Hematopoietic multipotent progenitor cell treated with erythropoietin and hydrocortisone succinate and interleukin-3 and kit ligand, for 17 days (in vitro differentiated cells): ENCODE data around the gene RPL36.

Experiments
- DNase-seq: peaks from one replicate; pipeline ENCODE4 v3.0.0-alpha.2; 2015; ENCODE audit warnings: low spot score

Gene RPL36

DNA sequence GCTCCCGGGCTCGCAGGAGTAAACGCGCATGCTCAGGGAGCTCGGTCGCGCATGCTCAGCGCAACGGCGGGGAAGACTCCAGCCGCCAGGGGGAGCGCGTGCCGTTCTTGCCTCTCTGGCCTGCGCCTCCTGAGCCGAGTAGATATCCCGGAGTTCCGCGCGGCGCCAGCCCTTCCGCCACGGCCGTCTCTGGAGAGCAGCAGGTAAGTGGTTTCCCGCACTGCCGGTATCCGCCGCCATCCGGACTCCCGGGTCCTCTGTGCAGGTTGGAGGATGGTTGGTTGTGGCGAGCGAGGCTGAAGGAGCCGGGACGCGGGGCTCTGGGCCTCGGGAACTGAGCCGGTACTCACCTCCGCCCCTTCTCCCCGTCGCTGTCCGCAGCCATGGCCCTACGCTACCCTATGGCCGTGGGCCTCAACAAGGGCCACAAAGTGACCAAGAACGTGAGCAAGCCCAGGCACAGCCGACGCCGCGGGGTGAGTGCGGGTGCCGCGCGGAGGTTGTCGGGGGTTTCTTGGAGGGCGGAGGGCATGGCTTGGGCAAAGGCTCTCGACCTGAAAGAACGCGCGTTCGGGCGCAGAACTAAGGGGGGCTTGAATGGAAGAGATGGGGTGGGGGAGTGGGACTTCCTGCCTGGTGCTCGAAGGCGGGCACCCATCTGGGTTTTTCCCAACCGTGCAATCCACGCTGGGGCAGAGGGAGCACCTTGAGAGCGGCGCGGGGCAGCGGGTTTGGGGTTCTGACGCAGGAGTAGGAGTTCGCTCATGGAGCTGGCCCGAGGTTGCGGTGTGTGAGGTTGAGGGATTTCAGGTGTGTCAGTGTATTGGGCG lies at the start of gene RPL36:
RPL36 (plus strand) TSS at position 171 of the 830 bp plus-strand sequence; CDS start at position 384, 213 bp downstream.
- peak; percentile 99 for DNase-seq

DNA sequence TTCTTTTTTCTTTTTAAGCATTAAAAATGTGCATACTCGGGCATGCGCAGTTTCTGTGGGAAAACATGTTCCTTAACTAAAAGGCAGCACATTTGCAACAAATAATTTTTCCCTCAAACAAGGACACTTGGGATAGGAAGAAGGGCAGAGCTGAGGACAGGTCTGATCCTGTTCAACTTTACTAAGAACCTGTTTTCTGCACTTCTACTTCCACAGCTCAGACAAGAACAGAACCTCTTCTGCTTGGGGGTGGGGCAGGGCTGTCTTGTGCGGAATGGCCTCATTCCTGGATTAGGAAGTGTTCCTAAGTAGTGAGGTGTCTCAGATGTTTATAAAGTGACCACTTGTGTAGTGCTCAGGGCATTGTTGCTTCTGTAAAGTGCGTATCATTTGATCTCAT lies 48.9 kb upstream of the RPL36 start:
- no peak for DNase-seq

DNA sequence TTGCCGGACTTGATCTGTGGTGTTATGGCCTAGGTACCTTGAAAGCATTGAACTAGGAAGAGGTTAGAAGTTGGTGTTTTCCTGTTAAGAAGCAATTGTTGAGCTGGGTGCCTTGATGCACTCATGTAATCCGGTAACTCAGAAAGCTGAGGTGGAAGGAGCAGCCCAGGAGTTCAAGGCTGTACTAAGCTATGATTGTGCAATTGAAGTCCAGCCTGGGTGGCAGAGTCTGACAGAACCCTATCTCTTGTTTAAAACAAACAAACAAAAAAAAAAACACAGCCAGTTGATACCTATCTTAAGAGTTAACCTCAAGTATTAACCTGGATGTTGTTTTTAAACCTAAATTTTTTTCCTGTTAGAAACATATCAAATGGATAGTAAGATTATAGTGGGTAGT lies 47.9 kb upstream of the RPL36 start:
- no peak for DNase-seq

DNA sequence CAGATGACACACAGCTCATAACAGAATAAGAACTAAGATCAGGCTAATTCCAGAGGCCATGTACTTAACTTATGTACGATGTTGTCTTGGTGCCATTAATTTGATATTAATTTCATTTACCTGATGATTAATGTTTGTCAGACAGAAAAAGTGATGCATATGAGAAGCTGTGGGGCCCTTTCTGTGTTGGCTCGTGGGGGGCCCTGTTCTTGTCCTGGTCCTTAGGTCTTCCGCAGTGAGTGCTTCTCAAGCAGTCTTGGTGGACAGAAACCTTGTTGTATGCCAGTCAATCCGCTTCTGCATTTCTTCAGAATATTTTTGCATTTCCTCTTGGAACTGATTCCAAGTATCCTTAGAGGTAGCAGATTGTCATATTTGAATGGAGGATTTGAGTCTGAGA lies 47.0 kb upstream of the RPL36 start:
- DNase-seq = no peak

DNA sequence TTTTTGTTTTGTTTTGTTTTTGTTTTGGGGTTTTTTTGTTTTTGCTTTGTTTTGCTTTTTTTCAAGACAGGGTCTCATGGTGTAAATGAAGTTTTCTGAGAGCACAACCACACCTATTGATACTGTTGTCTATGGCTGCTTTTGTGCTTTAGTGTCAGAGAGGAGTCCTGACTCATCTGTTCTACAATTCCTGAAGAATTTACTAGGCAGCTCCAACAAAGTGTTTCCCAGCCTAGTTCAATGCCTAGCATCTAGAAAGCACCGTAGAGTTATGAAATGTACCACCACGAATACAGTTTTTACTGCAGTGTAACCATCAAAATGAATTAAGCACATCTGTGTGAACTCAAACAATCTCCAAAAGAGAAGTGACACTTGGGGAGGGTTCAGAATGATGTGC lies 46.1 kb upstream of the RPL36 start:
- no peak for DNase-seq

DNA sequence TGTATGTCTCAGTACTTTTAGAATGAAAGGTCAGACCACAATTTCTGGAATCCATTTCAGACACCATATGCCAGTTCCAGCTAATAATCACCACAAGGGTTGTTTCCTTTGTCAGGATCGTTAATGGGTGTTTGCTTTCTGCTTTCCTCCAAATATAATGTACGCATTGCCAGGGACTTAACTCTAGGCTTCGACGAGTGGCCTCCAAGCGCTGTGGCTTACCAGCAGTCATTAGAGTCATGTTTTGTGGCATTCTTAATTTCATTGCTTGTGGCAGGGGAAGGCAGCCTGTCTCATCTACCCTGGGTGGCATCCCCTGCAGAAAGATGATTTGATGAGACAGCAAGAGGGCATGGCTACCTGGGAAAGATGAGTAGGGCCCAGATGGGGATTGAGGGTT lies 44.7 kb upstream of the RPL36 start:
- DNase-seq = no peak

DNA sequence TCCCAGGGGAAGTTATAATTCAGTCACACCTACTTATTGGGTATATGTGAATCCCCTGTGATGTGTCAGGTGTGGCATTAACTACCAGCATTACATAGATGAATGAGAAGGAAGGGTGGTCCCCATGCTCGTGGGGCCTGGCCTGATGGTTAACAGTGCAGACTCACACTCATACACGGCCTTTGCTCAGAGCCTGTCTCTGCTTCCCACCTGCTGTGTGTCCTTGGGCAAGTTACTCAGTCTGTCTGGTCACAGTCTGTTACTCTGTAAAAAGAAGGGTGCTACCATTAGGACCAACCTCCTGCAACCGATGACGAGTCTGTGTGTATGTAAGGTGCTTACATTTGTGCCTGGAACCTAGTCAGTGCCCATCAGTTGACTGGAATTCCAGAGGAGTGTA lies 43.4 kb upstream of the RPL36 start:
- DNase-seq = no peak

DNA sequence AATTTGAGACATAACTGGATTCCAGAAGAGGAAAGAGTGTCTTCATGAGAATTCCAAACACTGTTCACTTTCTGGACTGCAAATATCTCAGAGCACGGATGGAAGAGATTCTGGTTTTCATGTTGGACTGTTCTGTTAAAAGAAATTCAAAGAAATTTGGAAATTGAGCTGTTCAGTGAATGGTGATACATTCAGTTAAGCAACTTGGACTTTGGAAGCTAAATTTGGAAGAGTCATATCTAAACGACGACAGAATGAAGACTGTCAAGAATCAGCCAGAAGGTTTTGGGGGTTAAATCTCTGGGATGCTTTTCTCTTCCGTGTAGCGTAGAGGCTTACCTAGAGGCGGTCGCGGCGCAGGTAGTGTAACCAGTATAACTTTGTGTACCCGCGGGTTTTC lies 41.6 kb upstream of the RPL36 start:
- no peak for DNase-seq

DNA sequence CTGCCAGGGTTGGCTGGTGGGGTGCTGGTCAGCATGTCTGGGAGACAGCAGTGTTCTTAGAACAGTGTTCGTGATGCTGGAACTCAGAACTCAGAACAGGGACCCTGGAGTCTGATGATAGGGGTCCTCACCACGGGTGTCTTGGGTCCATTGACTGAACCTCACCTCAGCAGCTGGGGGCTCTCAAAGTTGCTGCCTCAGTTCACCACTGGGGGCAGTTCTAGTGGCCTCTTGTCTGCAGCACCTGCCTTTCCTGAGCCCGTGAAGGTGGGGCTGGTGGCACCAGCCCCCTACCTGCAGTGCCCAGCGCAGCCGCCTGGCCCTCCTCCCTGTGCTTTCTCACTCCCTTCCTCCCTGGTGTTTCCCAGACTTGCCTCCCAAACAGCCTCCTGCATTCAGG lies 38.7 kb upstream of the RPL36 start:
- no peak for DNase-seq

DNA sequence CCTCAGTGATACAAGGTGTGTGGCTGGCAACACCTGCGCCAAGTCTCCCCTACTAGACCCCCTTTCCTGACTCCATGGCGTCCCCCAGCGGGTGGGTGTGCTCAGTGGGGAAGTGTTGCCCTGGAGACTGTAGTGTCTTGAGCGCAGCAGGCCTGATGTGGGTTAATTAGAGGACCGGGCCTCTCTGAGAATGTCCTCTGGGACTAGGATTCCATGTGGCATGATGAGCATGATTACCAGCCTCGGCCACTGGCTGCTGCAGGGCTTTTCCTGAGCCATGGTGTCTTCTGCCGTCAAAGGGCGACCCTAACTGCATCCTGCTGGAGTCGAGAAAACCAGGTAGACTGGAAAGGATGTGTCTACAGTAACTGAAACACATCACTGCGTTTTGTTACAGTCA lies 37.8 kb upstream of the RPL36 start:
- DNase-seq = no peak

DNA sequence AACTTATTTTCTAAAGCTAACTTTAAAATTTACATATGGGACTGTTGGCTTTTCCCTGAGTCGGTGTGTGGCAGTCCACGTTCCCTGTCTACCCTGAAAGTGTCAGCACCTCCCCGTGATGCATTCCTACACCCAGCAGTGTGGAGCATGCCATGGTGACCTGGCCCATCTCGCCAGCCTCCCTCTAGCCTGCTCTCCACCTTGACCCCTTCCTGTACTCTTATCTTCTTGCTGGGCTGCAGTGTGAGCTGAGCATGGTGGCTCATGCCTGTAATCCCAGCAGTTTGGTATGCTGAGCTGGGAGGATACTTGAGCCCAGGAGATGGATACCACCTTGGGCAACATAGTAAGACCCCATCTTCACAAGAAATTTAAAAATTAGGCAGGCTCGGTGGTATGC lies 35.2 kb upstream of the RPL36 start:
- no peak for DNase-seq

DNA sequence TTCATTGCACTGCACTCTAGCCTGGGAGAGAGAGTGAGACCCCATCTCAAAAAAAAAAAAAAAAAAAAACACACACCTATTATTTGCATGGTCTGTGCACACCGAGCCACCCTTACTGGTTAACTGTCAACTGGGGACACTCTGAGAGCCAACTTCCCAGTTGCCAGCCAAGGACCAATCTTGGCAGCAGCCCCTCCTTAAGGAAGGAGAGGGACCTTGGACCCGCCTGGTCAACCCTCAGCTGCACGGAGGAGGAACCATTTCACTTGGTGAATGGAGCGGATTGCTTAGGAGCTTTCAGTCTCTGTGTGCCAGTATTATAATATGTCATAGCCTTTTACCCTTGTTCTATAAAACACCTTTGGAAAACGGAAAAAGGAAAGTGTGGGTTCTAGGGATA lies 34.7 kb upstream of the RPL36 start:
- DNase-seq = no peak

DNA sequence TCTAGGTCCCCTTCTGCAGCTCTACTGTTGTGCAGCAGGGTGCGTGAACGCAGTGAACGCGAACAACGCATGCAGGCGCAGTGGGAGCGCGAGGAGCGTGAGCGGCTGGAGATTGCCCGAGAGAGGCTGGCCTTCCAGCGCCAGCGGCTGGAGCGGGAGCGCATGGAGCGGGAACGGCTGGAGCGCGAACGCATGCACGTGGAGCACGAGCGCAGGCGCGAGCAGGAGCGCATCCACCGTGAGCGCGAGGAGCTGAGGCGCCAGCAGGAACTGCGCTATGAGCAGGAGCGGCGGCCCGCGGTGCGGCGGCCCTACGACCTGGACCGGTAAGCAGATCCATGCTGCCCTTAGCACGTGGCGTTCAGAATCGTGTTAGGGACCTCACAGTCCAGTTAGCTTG lies 28.6 kb upstream of the RPL36 start:
- no peak for DNase-seq

DNA sequence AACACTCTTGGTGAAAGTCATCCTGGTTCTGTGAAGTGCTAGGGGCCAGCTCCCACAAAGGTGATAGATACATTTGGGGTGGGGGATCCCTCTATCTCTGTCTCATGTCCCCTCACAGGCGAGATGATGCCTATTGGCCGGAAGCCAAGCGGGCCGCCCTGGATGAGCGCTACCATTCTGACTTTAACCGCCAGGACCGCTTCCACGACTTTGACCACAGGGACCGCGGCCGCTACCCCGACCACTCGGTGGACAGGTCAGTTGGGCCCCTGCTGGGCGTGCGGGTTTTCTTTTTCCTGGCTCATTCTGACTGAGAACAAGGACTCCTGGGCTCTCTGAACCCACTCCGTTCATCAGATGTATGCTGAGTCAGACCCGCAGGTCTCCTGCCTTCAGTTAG lies 26.2 kb upstream of the RPL36 start:
- no peak for DNase-seq

DNA sequence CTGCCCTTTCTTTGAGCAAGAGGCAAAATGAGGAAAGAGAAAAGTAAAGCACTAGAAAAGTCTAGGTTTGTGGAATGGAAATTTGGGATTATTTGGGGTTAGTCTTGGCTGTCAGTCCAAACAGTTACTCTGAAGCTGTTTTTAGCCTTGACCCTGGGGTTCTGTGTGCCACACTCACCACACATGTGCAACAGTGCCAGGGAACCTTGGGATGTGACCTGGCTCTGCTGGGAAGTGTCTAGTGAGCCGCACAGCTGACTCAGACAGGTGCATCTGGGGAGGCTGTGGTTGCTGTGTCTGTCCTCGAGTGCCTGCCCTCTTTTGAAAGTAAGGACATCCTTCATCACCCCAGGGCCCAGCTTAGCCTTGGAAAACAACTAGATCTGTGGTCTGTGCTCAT lies 25.6 kb upstream of the RPL36 start:
- DNase-seq = no peak

DNA sequence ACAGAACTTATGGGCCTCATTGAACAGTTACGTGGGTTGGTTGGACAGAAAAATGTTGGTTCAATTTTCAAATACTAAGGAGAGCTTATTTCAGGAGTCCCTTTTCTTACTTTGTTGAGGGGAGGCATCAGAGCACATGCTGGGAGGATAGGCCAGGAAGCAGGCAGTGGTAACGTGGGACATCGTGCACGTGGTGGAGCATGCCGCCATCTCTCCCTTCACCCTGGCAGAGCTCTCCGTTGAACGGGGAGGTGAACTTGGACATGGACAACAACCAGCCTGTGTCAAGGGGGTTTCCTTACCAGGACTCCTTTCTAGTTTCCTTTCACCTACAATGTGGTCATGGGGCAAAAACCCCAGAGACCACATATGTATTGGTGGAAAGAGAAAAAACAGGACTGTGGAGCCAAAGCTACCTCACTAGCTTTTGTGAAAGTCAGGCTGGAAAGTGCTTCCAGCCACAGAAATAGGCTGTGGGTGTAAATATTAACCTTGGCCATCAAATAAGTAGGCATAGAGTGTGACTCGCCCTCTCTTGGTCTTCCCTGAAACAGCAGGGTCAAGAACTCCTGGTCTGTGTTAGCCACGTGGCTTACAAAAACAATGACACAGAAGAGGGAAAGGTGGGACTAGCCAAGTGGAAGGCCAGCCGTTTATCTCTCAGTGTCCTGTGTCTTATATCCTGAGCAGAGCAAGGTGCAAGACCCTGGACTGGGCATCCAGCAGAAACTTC lies 24.1 kb upstream of the RPL36 start:
- DNase-seq = no peak

DNA sequence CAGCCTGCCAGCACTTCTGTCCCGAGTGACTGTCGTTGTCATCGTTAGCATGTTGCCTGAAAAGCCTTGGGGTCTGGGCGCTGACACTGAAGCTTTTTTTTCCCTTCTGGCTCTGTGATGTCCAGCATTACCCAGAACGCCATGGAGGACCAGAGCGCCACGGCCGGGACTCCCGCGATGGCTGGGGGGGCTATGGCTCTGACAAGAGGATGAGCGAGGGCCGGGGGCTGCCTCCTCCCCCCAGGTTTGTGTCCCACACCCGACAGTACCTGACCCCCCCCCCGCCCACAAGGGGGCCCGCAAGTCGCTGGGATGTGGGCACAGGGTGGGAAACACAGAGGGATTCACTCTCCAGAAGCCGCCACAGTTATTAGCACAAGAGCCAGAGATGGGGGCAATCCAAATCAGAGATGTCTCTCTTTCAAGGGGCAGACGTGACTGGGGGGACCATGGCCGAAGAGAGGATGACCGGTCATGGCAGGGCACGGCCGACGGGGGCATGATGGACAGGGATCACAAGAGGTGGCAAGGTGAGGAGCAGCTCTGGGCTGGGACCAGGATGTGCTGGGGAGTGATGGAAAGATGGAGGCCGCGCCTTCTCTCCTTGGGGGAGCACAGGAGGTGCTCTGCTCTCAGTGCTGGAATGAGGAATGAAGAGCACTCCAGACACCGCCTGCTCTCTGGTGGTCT lies 23.0 kb upstream of the RPL36 start:
- no peak for DNase-seq

DNA sequence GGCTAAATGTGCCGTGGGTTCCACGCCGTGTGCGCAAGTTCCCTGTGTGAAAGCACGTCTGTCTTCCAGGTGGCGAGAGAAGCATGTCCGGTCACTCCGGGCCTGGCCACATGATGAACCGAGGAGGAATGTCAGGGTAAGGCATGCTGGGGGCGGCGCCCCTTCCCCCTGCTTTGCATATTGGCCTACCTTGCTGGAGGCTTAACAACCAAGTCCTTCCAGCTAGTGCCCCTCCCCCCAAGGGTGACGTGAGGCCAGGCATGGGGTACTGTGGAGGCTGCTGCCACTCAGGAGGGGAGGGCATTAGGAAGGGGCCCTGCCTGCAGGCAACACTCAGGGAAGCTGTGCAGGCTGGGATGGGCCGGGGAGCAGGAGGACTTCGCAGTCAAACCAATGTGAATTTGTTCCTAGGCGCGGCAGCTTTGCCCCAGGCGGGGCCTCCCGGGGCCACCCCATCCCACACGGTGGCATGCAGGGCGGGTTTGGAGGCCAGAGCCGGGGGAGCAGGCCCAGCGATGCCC lies 22.3 kb upstream of the RPL36 start:
- no peak for DNase-seq

DNA sequence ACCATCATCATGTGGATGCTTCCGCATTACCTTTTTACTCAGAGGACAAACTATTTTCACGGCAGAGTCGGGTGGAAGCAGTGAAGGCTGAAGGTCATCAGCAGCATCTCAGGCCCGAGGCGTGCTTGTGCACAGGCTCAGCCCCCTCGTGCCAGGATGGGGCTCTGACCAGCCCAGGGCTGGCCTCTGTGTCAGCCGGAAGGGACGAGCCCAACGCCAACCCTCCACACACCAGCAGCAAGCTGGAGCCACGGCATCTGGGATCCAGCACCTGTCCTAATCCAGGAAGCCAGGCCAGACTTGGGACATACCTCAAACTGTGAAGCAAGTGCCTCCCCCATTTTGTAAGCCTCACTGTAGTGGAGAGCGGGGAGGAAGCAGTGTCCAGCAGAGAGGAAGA lies 20.9 kb upstream of the RPL36 start:
- DNase-seq = no peak

DNA sequence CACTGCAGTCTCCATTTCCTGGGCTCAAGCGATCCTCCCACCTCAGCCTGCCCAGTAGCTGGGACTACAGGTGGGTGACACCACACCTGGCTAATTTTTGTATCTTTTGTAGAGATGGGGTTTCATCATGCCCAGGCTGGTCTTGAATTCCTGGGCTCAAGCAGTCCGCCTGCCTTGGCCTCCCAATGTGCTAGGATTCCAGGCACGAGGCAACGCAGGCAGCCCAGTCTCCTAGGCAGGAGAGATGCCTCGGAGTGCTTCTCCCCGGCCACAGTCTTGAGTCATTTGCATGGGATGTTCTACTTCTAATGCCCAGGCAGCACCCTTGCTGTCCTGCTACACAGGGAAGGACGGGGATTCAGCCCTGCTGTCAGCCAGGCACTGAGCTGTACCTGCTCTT lies 18.5 kb upstream of the RPL36 start:
- DNase-seq = no peak

DNA sequence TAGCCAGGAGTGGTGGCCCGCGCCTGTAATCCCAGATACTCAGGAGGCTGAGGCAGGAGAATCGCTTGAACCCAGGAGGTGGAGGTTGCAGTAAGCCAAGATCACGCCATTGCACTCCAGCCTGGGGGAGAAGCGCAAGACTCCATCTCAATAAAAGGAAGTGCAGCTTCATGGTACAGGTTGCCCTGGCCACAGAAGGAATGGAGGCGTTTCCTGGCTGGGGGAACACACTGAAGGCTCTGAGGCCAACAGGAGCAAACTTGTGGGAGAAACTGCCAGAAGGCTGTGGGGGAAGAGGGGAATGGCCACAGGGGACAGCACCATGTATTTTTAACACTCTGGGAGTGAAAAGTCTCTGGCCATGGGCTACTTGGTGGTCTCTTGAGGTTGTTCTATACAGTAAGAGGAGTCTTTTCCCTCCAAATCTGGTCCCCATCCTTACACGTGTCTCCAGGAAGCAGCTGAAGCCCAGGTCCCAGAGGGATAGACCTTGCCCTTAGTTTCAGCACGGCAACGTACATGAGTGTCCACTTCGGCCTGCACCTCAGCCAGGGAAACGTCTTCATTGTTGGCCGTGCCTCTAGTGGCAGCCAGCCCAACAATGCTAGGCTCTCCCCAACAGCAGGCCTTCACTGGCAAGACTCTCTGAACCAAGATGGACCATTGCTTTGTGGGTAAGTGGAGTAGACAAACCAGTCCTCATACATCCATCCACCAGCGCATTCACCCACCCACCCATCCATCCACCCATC lies 17.2 kb upstream of the RPL36 start:
- DNase-seq = no peak

DNA sequence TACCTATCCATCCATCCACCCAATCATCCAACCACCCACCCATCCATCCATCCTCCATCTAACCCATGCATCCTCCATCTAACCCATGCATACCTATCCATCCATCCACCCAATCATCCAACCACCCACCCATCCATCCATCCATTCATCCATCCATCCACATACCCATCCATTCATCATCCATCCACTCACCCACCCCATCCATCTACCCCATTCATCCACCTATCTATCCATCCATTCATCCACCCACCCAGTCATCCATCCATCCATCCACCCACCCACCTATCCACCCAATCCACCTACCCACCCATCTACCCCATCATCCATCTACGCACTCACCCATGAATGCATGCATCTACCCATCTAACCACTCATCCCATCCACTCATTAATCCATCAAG lies 16.3 kb upstream of the RPL36 start:
- DNase-seq = no peak
